Gastroesophageal sphincter (tissue), 4 donors: ENCODE results near the gene NUBPL. TPM values are rescaled to one million over a fixed set of nuclear protein-coding genes. Genes with fewer than 3 reads are reported as not detected.

Experiments
- ATAC-seq: fragments of 150-250 bp; one replicate; pipeline ENCODE4 v1.9.1; 2016; ENCODE audit warnings: mild to moderate bottlenecking, moderate library complexity
- H3K27ac ChIP-seq, 4 donors: fragments of 200-600 bp; sonication (generic) in 3 of 4; 1 replicate in 3 of 4; 2 replicates in 1 of 4; pipeline ENCODE4 v1.5.1; 2016 to 2019
- H3K27me3 ChIP-seq: fragments of 200-600 bp; sonication (generic); one replicate; pipeline ENCODE4 v1.5.1; 2019
- H3K36me3 ChIP-seq, 2 donors: fragments of 200-600 bp; sonication (generic); one replicate each; pipeline ENCODE4 v1.5.1; 2019; ENCODE audit warnings: control low read depth in 1 of 2
- H3K4me1 ChIP-seq, 3 donors: fragments of 200-600 bp; sonication (generic); 1 replicate in 2 of 3; 2 replicates in 1 of 3; pipeline ENCODE4 v1.5.1; 2016 to 2019; ENCODE audit warnings: control low read depth in 2 of 3
- H3K4me3 ChIP-seq, 2 donors: fragments of 200-600 bp; sonication (generic); one replicate each; pipeline ENCODE4 v1.5.1; 2019; ENCODE audit warnings: mild to moderate bottlenecking in 1 of 2, moderate library complexity in 1 of 2
- H3K9me3 ChIP-seq, 3 donors: fragments of 200-600 bp; sonication (generic); one replicate each; pipeline ENCODE4 v1.5.1; 2017 to 2019; ENCODE audit warnings: control low read depth in 2 of 3
- CTCF ChIP-seq, 4 experiments: fragments of 200-600 bp in 2 of 4; fragments of 450-650 bp in 2 of 4; sonication (generic) in 1 of 4; IDR thresholded peaks; one replicate each; pipeline ENCODE4 v1.5.1; 2017 to 2019; ENCODE audit warnings: antibody characterized with exemption in 4 of 4, mild to moderate bottlenecking in 2 of 4, moderate library complexity in 2 of 4
- EP300 ChIP-seq: sonication (generic); formaldehyde crosslinking; IDR thresholded peaks from one replicate; pipeline ENCODE4 v1.6.1; 2017; ENCODE audit warnings: antibody characterized with exemption, mild to moderate bottlenecking
- POLR2A ChIP-seq, 2 donors: fragments of 450-650 bp; IDR thresholded peaks; one replicate each; pipeline ENCODE4 v1.6.1; 2017; ENCODE audit warnings: antibody characterized with exemption in 2 of 2, mild to moderate bottlenecking in 2 of 2, moderate library complexity in 1 of 2
- POLR2AphosphoS5 ChIP-seq: sonication (generic); formaldehyde crosslinking; IDR thresholded peaks from one replicate; pipeline ENCODE4 v1.6.1; 2017; ENCODE audit warnings: antibody characterized with exemption
- WGBS, 2 donors: methylation state at CpG; one replicate each; pipeline ENCODE4 v1.1.5; 2018; ENCODE audit warnings: low coverage in 1 of 2; 5-methylcytosine and 5-hydroxymethylcytosine counted together
- total RNA-seq, 4 donors: library from RNA; depleted of rRNA; stranded (reverse); fragments of >200 nt; gene quantifications; one replicate each; pipeline ENCODE4 v1.1.0, GENCODE V29; 2016

The NUBPL gene
- total RNA-seq, 4 donors from 2014 or later: 8.1 to 24.3 (median 14.5) TPM

- no peaks in the 10 kb centered on the region for H3K27me3 ChIP-seq
- no peak overlapping the region for H3K27ac ChIP-seq
- 64 to 73% methylated on average over 2 of the region's 2 CpGs for WGBS, 2 donors
- no peaks in the 10 kb centered on the region for H3K9me3 ChIP-seq
- no peak overlapping the region for H3K4me3 ChIP-seq
- no peaks in the 10 kb centered on the region for H3K4me1 ChIP-seq
- no peak for TF ChIP-seq EP300
- no peak for TF ChIP-seq POLR2A (IDR thresholded peaks at IDR 0.05)
- no peak for TF ChIP-seq POLR2AphosphoS5
- TF ChIP-seq CTCF (IDR thresholded peaks at IDR 0.05): no peak
- ATAC-seq: no peak
- H3K36me3 ChIP-seq: no peaks in the 10 kb centered on the region
These were observed 334.4 kb downstream of the NUBPL start for GRCh38 chr14:31895646-31896045.

- Histone ChIP-seq H3K4me3 (no peak overlapping the region), H3K4me1 (no peaks in the 10 kb centered on the region), H3K27me3 (no peaks in the 10 kb centered on the region), H3K27ac (no peak overlapping the region), H3K9me3 (no peaks in the 10 kb centered on the region), H3K36me3 (no peaks in the 10 kb centered on the region)
- ATAC-seq: no peak
- WGBS, 2 donors: 53 to 60% methylated on average over 3 to 4 of the region's 4 CpGs
- TF ChIP-seq CTCF (IDR thresholded peaks at IDR 0.05): no peak
- no peak for TF ChIP-seq EP300
- TF ChIP-seq POLR2AphosphoS5: no peak
- no peak for TF ChIP-seq POLR2A (IDR thresholded peaks at IDR 0.05)
These were observed 336.5 kb downstream of the NUBPL start for GRCh38 chr14:31897581-31898186.

DNA sequence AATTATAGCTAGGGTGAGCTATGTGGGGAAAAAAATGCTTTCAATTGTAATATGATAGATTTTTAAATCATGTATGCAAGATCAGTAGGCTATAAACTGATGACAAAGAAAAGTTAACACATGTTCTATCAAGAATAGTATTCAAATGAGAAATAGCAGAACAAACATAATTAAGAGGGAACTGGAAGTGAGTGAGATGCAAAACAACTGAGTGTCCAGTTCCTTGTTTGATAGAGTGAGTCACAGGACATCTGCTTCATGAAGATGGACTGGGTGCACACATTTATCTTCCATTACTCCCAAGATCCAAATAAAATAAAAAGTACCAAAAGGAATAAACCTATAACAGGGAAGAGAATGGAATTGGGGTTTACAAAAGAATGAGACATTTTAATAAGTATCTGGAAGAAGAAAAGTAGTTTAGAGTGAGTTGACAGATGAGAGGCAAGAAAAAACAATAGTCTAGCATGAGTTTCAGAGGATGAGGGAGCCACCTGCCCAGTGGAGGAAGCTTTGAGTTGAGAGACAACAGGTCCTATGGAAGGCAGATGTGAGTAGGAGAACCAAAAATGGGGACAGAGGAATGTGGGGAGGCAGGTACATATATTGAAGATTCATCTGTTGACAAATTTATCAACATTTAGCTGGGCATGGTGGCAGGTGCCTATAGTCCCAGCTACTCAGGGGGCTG lies 337.8 kb downstream of the NUBPL start:
- Histone ChIP-seq H3K27ac (no peak overlapping the region), H3K9me3 (no peaks in the 10 kb centered on the region), H3K27me3 (no peaks in the 10 kb centered on the region), H3K4me1 (no peaks in the 10 kb centered on the region), H3K4me3 (no peak overlapping the region), H3K36me3 (no peaks in the 10 kb centered on the region)
- no peak for ATAC-seq
- TF ChIP-seq POLR2A (IDR thresholded peaks at IDR 0.05) (no peak), POLR2AphosphoS5 (no peak), CTCF (IDR thresholded peaks at IDR 0.05) (no peak), EP300 (no peak)

GRCh38 chr14:31902002-31902401 lies 340.8 kb downstream of the NUBPL start:
- WGBS, 2 donors: 47 to 56% methylated on average over 1 to 2 of the region's 2 CpGs
- H3K36me3 ChIP-seq: no peaks in the 10 kb centered on the region
- no peak for TF ChIP-seq EP300
- H3K27me3 ChIP-seq: no peaks in the 10 kb centered on the region
- no peaks in the 10 kb centered on the region for H3K4me1 ChIP-seq
- H3K4me3 ChIP-seq: no peak overlapping the region
- ATAC-seq: no peak
- no peak overlapping the region for H3K27ac ChIP-seq
- no peaks in the 10 kb centered on the region for H3K9me3 ChIP-seq

DNA sequence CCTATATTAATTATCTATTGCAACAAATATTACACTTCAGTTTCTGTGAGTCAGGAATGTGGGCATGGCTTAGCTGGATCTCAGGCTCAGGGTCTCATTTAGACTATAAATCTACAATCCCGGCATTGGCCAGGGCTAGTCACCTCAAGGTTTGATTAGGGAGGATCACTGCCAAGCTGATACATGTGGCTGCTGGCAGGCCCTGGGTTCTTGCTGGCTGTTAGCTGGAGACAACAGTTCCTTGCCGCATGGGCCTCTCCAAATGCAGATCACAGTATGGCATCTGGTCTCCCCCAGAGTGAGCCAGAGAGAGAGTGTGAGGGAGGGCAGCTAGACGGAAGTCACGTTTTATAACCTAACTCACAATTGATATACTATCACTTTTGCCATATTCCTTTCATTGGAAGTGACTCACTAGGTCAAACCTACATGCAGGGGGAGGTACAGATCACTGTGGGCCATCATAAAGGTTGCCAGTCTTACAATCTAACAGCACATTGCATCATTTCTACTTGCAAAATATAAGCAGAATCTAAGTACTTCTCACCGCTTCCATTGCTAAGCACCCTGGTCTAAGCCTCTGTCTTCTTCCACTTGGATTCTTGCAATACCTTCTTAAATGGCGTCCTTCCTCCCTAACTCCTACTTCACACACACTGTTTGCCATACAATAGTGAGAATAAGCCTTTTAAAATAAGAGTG lies 341.9 kb downstream of the NUBPL start:
- 72 to 100% methylated on average over 2 to 5 of the region's 6 CpGs for WGBS, 2 donors
- ATAC-seq: no peak

More for the DNA sequence above, 341.9 kb downstream of the NUBPL start:
- H3K4me3 ChIP-seq: no peak overlapping the region
- H3K27me3 ChIP-seq: no peaks in the 10 kb centered on the region
- H3K36me3 ChIP-seq: no peaks in the 10 kb centered on the region
- H3K4me1 ChIP-seq: no peaks in the 10 kb centered on the region
- TF ChIP-seq CTCF (IDR thresholded peaks at IDR 0.05) (no peak), POLR2AphosphoS5 (no peak), EP300 (no peak), POLR2A (IDR thresholded peaks at IDR 0.05) (no peak)
- H3K9me3 ChIP-seq: no peaks in the 10 kb centered on the region
- H3K27ac ChIP-seq: no peak overlapping the region
